PC-9 (cell line): ENCODE results near the gene NUDT16L1. TPM values are rescaled to one million over a fixed set of nuclear protein-coding genes. Genes with fewer than 3 reads are reported as not detected.

Experiments used
- BruUV-seq: library from RNA; stranded (reverse); fragments of 400-500 nt; replicated peaks from 2 replicates; lab custom pipeline; 2021; lab: Mats Ljungman, UMichigan
- CTCF ChIA-PET: fragments of 300-600 bp; sonication (Branson Sonifier 250); formaldehyde crosslinking; loops from one replicate; lab custom pipeline; 2022; ENCODE audit warnings: antibody characterized with exemption; lab: Charles Lee
- POLR2A ChIA-PET: fragments of 300-600 bp; sonication (Branson Sonifier 250); formaldehyde crosslinking; loops from one replicate; lab custom pipeline; 2022; ENCODE audit warnings: antibody characterized with exemption; ENCODE audit not compliant: unreplicated experiment; lab: Charles Lee
- DNase-seq, 2 experiments: peaks; one replicate each; pipeline versions ENCODE4 v3.0.0 to v3.0.0-alpha.2; 2015 to 2022; ENCODE audit warnings: mixed read lengths in 1 of 2
- H2AFZ ChIP-seq: fragments of 200-600 bp; sonication (generic); 2 replicates; pipeline ENCODE4 v1.8.1; 2017; ENCODE audit warnings: antibody characterized with exemption
- H3F3A ChIP-seq: fragments of 200-600 bp; sonication (generic); 2 replicates; pipeline ENCODE4 v1.8.1; 2017; ENCODE audit warnings: antibody characterized with exemption, mild to moderate bottlenecking, low read depth; ENCODE audit not compliant: insufficient read depth
- H3K27ac ChIP-seq: fragments of 200-600 bp; sonication (generic); 2 replicates; pipeline ENCODE4 v1.6.1; 2016; ENCODE audit warnings: mixed run types
- H3K27me3 ChIP-seq: fragments of 200-600 bp; sonication (generic); 2 replicates; pipeline ENCODE4 v1.6.1; 2016; ENCODE audit warnings: low read depth, mixed run types; ENCODE audit not compliant: insufficient read depth
- H3K36me3 ChIP-seq: fragments of 200-600 bp; sonication (generic); 2 replicates; pipeline ENCODE4 v1.6.1; 2016; ENCODE audit warnings: low read depth, mixed run types
- H3K4me1 ChIP-seq: fragments of 200-600 bp; sonication (generic); replicated peaks from 2 replicates; pipeline ENCODE4 v1.6.1; 2016; ENCODE audit warnings: mixed run types; ENCODE audit not compliant: insufficient read depth
- H3K4me2 ChIP-seq: fragments of 200-600 bp; sonication (generic); 2 replicates; pipeline ENCODE4 v1.6.1; 2017; ENCODE audit warnings: mixed run types
- H3K4me3 ChIP-seq: fragments of 200-600 bp; sonication (generic); 2 replicates; pipeline ENCODE4 v1.6.1; 2016; ENCODE audit warnings: mixed run types
- H3K79me2 ChIP-seq: fragments of 200-600 bp; sonication (generic); 2 replicates; pipeline ENCODE4 v1.6.1; 2017; ENCODE audit warnings: low read depth, mixed run types
- H3K9me2 ChIP-seq: fragments of 200-600 bp; sonication (generic); 2 replicates; pipeline ENCODE4 v1.8.1; 2017; ENCODE audit warnings: mild to moderate bottlenecking; ENCODE audit not compliant: insufficient read depth
- H3K9me3 ChIP-seq: fragments of 200-600 bp; sonication (generic); 2 replicates; pipeline ENCODE4 v1.8.1; 2016; ENCODE audit warnings: low read depth; ENCODE audit not compliant: insufficient read depth
- H4K20me1 ChIP-seq: fragments of 200-600 bp; sonication (generic); 2 replicates; pipeline ENCODE4 v1.8.1; 2017; ENCODE audit not compliant: insufficient read depth
- CTCF ChIP-seq: fragments of 200-600 bp; sonication (generic); conservative IDR thresholded peaks from 2 replicates; pipeline ENCODE4 v1.6.1; 2017; ENCODE audit warnings: mixed run types, antibody characterized with exemption, mild to moderate bottlenecking, moderate library complexity
- EZH2 ChIP-seq: fragments of 200-600 bp; sonication (generic); IDR thresholded peaks from 2 replicates; pipeline ENCODE4 v1.8.0; 2017; ENCODE audit warnings: antibody characterized with exemption, low read depth
- intact Hi-C: fragments of 100-400 bp; cut with micrococcal nuclease; formaldehyde crosslinking; loops from one replicate; pipeline ENCODE4 v1.10.0; 2022; ENCODE audit not compliant: unreplicated experiment
- total RNA-seq: library from RNA; stranded (reverse); gene quantifications from 2 replicates; pipeline ENCODE4 v1.2.3, GENCODE V29; 2021

Gene NUDT16L1
- total RNA-seq, 1 experiment from 2014 or later = 25.7 TPM

- no peak for DNase-seq
- no TSS peak for BruUV-seq
- intact Hi-C loops = no loop called here
- no peak overlapping the region for H3K27ac ChIP-seq
- H3K4me3 ChIP-seq = no peak overlapping the region
- no peak for TF ChIP-seq CTCF
- no peak for TF ChIP-seq EZH2
- H4K20me1 ChIP-seq = peaks cover 3% of the 10 kb centered on the region; the same call in 1 of the 2 replicates
- H3F3A ChIP-seq = peaks cover 9% of the 10 kb centered on the region; the same call in 1 of the 2 replicates
- H3K9me2 ChIP-seq = no peaks in the 10 kb centered on the region
- CTCF ChIA-PET = interaction anchor here (0.6 kb wide), 1 partner anchor 179 kb away, joined by 4 read pairs; no protein-coding TSS in a partner anchor
- H3K36me3 ChIP-seq = no peaks in the 10 kb centered on the region
- peaks cover 3% of the 10 kb centered on the region; the same call in 1 of the 2 replicates for H3K79me2 ChIP-seq
- POLR2A ChIA-PET = no interaction called here
- H2AFZ ChIP-seq = no peak overlapping the region
- no peak overlapping the region for H3K4me2 ChIP-seq
- H3K27me3 ChIP-seq = no peaks in the 10 kb centered on the region
- H3K9me3 ChIP-seq = no peaks in the 10 kb centered on the region
- peaks cover 10% of the 10 kb centered on the region; the same call in 1 of the 2 replicates for H3K4me1 ChIP-seq
Measured at GRCh38 chr16:4696905-4697847, 3.8 kb downstream of the NUDT16L1 start.

GRCh38 chr16:4697848-4698291 lies 4.5 kb downstream of the NUDT16L1 start:
- Histone ChIP-seq H3K27ac (no peak overlapping the region), H3K4me3 (no peak overlapping the region), H3K4me1 (peaks cover 7% of the 10 kb centered on the region; the same call in 1 of the 2 replicates), H3K27me3 (no peaks in the 10 kb centered on the region), H3K9me3 (no peaks in the 10 kb centered on the region), H2AFZ (no peak overlapping the region), H3K9me2 (no peaks in the 10 kb centered on the region), H4K20me1 (peaks cover 3% of the 10 kb centered on the region; the same call in 1 of the 2 replicates), H3K4me2 (no peak overlapping the region), H3K79me2 (peaks cover 3% of the 10 kb centered on the region; the same call in 1 of the 2 replicates), H3F3A (peaks cover 9% of the 10 kb centered on the region; the same call in 1 of the 2 replicates), H3K36me3 (no peaks in the 10 kb centered on the region)
- ChIA-PET POLR2A (no interaction called here), CTCF (interaction anchor here (0.6 kb wide), 1 partner anchor 179 kb away, joined by 4 read pairs; no protein-coding TSS in a partner anchor)
- intact Hi-C loops = no loop called here
- TF ChIP-seq EZH2 (no peak), CTCF (no peak)
- BruUV-seq = no TSS peak
- DNase-seq = no peak

- no peak overlapping the region for H3K27ac ChIP-seq
- peaks cover 5% of the 10 kb centered on the region; the same call in 1 of the 2 replicates for H3K4me1 ChIP-seq
- H3K79me2 ChIP-seq = peaks cover 3% of the 10 kb centered on the region; the same call in 1 of the 2 replicates
- intact Hi-C loops = no loop called here
- no peaks in the 10 kb centered on the region for H3K9me3 ChIP-seq
- no peak for TF ChIP-seq CTCF
- TF ChIP-seq EZH2 = no peak
- peaks cover 9% of the 10 kb centered on the region; the same call in 1 of the 2 replicates for H3F3A ChIP-seq
- POLR2A ChIA-PET = no interaction called here
- CTCF ChIA-PET = no interaction called here
- no peak for DNase-seq
- no peaks in the 10 kb centered on the region; the same call in 1 of the 2 replicates for H3K36me3 ChIP-seq
- H2AFZ ChIP-seq = no peak overlapping the region
- no peaks in the 10 kb centered on the region for H3K27me3 ChIP-seq
- no peak overlapping the region for H3K4me2 ChIP-seq
- no TSS peak for BruUV-seq
- H3K9me2 ChIP-seq = no peaks in the 10 kb centered on the region
- peaks cover 3% of the 10 kb centered on the region; the same call in 1 of the 2 replicates for H4K20me1 ChIP-seq
- no peak overlapping the region for H3K4me3 ChIP-seq
Measured at GRCh38 chr16:4698321-4699045, 5.1 kb downstream of the NUDT16L1 start.
